Stimulated activated CD8-positive, alpha-beta memory T cell treated with anti-CD3 and anti-CD28 coated beads, Interleukin-12 subunit alpha, Interleukin-12 subunit beta, amount 100 ng/mL, for 4 hours (primary cell): Measurements from ENCODE around the gene DISP3.

Experiments
- DNase-seq: peaks from one replicate; pipeline ENCODE4 v3.0.0-alpha.2; 2020; ENCODE audit warnings: low read depth

The DISP3 gene

DNA sequence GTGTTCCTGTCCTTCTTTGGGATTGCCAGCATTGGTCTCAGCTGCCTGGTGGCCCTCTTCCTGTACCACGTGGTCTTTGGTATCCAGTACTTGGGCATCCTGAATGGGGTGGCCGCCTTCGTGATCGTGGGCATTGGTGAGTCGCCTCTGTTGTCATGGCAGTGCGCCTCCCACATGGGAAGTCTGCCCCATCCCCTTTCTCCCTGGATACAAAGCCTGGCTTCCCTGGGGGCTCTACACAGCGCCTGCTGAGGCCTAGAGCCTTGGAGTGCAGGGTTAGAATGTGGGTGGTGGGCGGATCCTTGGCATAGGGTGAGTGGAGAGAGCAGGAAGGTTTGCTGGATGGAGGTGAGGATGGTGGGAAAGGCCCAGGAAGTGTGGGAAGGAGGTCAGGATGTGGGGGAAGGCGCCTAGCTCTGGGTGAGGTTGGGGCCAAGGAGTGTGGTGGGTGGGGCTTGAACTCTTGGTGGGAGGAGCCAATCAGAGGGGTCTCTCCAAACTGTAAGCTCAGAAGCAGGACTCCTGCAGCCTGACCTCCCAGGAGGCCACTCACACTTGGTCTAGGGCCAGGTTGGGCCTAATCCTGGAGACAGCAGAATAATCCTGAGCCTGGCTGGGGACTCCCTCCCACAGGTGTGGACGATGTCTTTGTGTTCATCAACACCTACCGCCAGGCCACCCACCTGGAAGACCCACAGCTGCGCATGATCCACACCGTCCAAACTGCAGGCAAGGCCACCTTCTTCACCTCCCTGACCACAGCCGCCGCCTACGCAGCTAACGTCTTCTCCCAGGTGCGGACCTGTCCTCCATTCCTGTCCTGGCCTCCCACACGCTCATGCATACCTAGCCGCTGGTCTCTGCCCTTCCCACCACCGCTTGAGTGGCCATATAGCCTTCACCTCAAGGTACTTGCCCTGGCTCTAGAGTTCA, 36.7 kb downstream of the DISP3 start:
- no peak for DNase-seq

DNA sequence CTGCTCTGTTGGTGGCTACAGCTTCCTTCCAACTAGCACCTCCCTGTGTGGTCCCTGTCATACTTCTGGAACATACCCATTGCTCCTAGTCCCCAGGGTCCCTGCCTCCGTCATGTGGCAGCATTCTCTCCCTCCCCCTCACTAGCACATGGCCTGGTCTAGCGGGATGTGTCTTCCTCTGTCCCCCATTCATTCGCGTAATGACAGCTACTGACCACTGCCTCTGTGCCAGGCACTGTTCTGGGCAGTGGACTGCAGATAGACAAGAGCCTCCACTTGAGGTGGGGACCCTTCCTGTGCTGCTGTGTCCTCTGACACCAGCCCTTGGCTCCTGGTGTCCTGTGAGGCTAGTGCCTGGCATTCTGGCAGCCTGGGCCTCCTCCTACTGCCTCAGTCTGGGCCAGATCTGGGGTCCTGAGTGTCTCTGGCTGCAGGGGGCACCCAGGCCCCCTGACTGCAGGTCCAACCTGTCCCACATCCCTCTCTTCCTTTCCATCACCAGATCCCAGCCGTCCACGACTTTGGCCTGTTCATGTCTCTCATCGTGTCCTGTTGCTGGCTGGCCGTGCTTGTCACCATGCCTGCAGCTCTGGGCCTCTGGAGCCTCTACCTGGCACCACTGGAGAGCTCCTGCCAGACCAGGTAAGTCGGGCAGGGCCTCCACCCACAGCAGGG, 38.1 kb downstream of the DISP3 start:
- no peak for DNase-seq

DNA sequence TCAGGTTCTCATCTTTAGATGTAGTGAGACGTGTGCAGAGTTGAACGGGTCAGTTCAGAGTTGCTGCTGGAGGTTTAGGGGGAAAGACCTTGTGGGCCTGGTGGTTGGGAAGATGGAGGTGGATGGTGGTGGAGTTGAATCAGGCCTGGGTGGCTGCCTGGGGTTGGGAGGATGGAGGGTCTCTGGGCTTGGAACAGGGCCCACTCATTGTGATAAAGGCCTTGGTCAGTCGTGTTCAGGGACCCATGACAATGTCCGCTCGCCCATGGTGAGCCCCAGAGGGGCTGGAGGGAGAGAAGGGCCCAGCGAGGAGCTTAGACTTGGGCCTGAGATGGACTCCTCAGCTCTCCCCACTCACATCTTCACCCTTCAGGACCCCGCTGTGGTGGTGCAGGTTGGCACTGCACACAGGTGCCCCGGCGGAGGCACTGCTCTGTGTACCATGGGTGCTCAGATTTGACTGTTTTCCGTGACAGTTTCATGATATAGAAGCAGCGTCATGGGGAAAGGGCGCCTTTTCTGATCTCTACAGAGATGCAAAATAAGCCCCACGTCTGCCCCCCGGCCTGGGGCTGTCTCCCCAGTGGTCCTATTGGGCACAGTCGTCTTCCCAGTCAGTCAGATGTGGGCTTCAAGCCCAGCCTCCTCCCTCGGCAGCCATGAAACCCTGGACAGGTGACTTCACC, 39.2 kb downstream of the DISP3 start:
- DNase-seq = no peak

GRCh38 chr1:11518791-11519628, 40.1 kb downstream of the DISP3 start:
- no peak for DNase-seq

GRCh38 chr1:11519629-11520031, 40.7 kb downstream of the DISP3 start:
- no peak for DNase-seq

DNA sequence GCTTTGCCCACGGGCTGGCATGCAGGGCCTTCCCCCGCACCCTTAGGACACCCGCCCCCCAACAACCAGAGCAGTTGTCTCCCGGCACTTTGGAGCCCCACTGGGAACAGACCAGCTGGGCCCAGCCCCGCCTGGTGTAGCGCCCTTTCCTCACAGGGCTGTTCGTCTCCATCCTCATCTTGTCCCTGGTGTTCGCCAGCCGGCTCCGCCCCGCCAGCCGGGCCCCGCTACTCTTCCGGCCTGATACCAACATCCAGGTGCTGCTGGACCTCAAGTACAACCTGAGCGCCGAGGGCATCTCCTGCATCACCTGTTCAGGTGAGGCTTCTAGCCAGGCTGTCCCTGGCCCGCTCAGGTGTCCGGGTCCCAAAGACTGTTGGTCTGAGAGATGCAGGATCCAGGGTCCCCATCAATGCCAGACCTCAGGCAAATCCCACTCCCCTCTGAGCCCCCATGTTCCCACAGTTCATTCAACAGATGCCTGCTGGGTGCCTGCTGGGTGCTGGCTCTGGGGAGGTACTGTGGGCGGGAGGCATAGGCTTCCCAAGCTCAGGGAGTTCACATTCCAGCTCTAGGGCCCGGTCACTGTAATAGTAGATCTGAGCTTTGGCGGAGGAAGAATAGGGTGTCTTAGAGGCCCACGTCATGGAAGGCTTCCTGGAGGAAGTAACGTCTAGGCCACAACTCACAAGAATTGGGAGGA, 41.7 kb downstream of the DISP3 start:
- no peak for DNase-seq

GRCh38 chr1:11521582-11522399, 42.8 kb downstream of the DISP3 start:
- no peak for DNase-seq

DNA sequence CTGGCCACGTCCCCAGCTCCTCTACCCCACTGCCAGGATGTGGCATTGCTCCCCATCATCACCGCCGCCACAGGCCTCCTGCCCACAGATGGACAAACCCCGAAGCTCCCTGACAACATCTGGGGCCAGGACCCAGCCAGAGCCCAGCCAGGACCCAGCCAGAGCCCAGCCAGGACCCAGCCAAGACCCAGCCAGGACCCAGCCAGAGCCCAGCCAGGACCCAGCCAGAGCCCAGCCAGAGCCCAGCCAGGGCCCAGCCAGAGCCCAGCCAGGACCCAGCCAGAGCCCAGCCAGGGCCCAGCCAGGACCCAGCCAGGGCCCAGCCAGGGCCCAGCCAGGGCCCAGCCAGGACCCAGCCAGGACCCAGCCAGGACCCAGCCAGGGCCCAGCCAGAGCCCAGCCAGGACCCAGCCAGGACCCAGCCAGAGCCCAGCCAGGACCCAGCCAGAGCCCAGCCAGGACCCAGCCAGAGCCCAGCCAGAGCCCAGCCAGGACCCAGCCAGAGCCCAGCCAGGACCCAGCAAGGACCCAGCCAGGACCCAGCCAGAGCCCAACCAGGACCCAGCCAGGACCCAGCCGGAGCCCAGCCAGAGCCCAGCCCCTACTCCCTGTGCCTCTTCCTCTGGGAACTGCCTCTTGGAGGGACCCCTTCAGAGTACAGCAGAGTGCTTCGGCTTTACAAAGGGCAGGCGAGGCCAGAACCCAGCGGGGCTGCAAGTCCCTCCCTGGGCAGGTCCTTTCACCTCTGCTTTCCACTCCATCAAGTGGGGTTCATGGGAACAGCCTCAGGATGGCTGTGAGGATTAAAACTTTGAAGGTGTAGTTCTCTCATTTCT, 43.7 kb downstream of the DISP3 start:
- DNase-seq = no peak

DNA sequence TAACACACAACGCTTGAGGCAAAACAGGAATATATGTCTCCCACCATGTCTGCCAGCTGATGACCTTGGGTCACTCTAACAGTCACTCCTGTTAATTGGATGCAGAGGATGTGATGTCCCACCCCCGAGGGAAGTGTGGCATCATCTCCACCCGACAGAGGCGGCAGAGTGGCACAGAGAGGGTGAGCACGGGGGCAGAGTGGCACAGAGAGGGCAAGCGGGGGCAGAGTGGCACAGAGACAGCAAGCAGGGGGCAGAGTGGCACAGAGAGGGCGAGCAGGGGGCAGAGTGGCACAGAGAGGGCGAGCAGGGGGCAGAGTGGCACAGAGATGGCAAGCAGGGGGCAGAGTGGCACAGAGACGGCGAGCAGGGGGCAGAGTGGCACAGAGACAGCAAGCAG, 44.3 kb downstream of the DISP3 start:
- DNase-seq = no peak

- DNase-seq = no peak
Observed at GRCh38 chr1:11523746-11524464, 45.0 kb downstream of the DISP3 start.

- no peak for DNase-seq
Observed at GRCh38 chr1:11524465-11525150, 45.7 kb downstream of the DISP3 start.

DNA sequence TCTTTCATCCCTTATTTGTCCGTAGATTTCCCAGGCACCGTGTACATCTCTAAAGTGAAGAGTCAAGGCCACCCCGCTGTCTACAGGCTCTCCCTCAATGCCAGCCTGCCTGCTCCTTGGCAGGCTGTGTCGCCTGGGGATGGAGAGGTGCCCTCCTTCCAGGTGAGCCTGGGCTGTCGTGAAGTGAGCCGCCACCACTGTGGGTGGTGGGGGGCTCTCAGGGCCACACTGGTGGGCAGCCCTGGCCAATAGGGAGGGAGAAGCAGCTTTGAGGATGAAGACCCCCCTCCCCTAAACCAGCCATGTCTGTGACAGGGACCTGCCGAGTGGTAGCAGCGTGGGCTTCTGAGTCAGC, 46.2 kb downstream of the DISP3 start:
- no peak for DNase-seq

- DNase-seq = no peak
Observed at GRCh38 chr1:11525516-11525915, 46.6 kb downstream of the DISP3 start.

DNA sequence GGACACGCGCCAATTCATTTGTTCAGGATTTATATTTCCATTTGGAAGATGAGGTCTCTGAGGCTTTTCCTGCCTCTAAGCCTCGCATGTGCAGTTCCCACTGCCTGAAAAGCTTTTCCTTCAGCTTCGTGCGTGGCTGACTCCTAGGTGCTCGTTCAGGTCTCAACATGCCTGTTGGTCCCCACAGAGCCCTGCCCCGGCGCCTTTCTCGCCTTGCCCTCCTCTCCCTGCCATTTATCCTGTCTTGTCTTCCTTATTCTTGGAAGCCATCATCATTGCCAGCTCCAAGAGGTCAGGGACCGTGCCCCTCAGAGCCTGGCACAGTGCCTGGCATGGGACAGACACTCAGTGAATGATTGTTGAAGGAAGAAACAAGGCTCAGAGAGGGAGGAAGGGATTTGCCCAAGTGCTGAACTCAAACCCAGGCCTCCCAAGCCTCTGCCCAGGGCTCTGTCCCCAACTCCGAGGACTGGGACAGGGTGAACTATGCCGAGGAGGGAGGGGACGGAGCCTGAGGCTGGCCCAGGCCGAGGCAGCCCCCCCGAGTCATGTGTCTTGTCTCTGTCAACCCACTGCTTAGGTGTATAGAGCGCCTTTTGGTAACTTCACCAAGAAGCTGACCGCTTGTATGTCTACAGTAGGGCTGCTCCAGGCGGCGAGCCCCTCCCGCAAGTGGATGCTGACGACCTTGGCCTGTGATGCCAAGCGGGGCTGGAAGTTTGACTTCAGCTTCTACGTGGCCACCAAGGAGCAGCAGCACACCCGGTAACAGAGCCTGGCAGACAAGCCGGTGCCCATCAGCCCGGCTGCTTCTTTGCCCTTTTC, 47.3 kb downstream of the DISP3 start:
- DNase-seq = no peak

GRCh38 chr1:11527541-11528452, 48.8 kb downstream of the DISP3 start:
- no peak for DNase-seq

DNA sequence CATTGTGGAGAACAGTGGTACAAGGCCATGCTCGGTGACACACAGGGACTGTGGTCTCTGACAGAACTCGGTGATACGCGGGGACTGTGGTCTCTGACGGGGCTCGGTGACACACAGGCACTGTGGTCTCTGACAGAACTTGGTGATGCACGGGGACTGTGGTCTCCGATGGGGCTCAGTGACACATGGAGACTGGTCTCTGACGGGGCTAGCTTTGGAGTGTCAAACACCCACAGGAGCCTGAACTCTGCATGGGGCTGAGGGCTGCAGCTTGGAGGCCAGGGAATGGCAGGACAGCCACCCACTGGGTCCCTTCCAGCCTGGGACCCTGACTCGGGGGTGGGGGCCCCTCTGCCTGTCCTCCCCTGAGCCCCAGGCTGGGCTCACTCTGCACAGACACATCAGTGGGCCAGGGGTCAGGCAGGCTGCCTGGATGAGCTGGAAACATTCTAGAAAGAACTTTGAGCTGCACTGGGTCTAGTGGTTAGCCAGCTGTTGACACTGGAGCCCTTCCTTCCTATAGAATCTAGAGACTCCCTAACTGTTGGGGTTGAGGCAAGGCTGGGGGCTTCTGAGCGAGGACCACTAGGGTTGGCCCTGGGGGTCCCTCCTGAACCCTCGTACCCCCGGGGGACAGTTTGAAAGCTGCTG, 49.8 kb downstream of the DISP3 start:
- no peak for DNase-seq
